Heart left ventricle (tissue), 13 donors: Measurements from ENCODE around the gene PAX5.

ENCODE experiments used
- POLR2A ChIP-seq, 2 donors: fragments of 450-650 bp; IDR thresholded peaks; one replicate each; pipeline ENCODE4 v1.6.1; 2017; ENCODE audit warnings: antibody characterized with exemption in 2 of 2, mild to moderate bottlenecking in 2 of 2, moderate library complexity in 2 of 2
- TF ChIP-seq, protein P1 (sequence below), 12 donors: fragments of 200-600 bp; sonication (generic) in 4 of 12; IDR thresholded peaks; one replicate each; pipeline versions ENCODE4 v1.5.0 to v1.8.0; 2018 to 2022; ENCODE audit warnings: antibody characterized with exemption in 12 of 12, mild to moderate bottlenecking in 5 of 12
- donor health status: ischemic (EF 13 %, LVEDD 7.1; RV severe dilation, severe dysfunction).
- donor health status: DM: no; HTN: yes; CAD: no.
- donor health status: DM: no; HTN: no; CAD: no.
- donor health status: ischemic (EF 25% LVEDD 6.9; RV normal size, moderate dysfunction).
- donor health status: ischemic (EF 25% LVEDD 5.7; RV mildly dilated, moderate dysfunction).
- donor health status: ischemic (EF 35%, LVEDD 5.7; RV mildly dilated, moderate dysfunction).
- donor health status: nonischemic (EF 11% LVEDD 7.7; RV severe dilation, severe dysfunction).
- donor health status: DM: yes; HTN: yes; CAD: no.
- donor health status: PGD.
- donor health status: ischemic (EF 29% LVEDD 5.4; RV normal size, mild dysfunction).
- donor health status: nonischemic (EF 23%, LVEDD 6.1; RV moderate dilation, normal function).

DNA sequence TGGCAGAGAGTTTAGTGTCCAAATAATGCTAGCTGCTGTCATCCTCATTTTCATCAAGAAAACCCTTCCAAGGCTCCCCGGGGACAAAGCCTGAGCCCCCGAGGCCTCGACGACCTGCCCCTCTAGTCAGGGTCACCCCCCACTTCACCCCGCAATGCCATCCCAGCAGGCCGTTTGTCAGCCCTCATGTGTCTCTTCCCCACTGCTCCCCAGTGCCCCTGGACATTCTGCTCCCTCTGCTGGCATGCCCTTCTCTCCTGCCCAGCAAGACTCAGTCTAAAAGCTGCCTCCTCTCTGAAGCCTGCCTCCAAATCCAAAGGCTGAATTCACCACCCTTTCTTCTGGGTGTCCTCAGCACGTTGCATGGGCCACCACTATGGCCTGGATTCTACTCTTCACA, 59.3 kb downstream of the PAX5 start:
- TF ChIP-seq, protein P1, sequence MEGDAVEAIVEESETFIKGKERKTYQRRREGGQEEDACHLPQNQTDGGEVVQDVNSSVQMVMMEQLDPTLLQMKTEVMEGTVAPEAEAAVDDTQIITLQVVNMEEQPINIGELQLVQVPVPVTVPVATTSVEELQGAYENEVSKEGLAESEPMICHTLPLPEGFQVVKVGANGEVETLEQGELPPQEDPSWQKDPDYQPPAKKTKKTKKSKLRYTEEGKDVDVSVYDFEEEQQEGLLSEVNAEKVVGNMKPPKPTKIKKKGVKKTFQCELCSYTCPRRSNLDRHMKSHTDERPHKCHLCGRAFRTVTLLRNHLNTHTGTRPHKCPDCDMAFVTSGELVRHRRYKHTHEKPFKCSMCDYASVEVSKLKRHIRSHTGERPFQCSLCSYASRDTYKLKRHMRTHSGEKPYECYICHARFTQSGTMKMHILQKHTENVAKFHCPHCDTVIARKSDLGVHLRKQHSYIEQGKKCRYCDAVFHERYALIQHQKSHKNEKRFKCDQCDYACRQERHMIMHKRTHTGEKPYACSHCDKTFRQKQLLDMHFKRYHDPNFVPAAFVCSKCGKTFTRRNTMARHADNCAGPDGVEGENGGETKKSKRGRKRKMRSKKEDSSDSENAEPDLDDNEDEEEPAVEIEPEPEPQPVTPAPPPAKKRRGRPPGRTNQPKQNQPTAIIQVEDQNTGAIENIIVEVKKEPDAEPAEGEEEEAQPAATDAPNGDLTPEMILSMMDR (IDR thresholded peaks at IDR 0.05): no peak
- TF ChIP-seq POLR2A (IDR thresholded peaks at IDR 0.05): no peak
